Measurements from ENCODE around the gene CNTN1.

CNTN1 gene

DNA sequence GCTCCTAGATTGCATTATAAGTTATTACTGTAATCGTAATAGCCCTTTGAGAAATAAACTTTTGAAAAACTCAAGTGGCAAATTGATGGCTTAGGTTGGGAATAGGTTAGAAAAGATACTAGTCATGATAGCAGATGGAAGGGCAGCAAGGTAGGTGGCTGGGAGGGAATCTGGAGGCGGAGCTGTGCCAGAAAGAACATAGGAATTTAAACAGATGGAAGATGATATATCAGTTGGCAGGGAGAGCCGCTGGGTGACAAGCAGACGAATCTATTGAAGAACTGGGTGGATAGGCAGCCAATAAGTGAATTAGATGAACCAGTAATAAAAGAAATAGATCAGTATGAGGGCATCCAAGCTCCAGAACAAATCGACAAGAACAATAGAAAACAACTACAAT lies 142.1 kb downstream of the CNTN1 start:
- no peak for DNase-seq (ENCODE audit: low read depth in 2 of 2)

DNA sequence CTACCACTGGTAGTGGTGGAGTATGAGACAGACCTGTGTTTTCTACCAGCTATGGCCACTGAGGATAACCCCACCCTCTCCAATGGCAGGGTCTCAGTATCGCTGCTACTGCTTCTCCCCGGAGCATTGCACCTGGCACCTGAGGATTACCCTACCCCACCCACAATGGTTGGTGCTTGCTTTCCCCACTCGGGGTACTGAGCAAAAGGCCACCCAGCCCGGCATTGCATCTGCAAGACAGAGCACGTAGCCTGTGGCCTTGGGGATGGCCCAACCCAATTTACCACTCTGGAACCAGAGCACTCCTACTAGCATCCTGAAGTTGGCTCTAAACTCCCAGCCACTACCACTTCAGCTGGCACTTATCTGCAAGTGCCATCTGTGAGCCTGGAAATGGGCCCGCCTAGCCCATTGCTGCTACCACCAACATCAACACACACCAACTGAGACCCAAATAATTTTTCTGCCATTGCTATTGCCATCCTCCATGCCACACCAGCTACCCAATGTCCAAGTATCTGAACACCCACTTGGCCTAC lies 145.7 kb downstream of the CNTN1 start:
- DNase-seq (ENCODE audit: low read depth in 2 of 2) = no peak

DNA sequence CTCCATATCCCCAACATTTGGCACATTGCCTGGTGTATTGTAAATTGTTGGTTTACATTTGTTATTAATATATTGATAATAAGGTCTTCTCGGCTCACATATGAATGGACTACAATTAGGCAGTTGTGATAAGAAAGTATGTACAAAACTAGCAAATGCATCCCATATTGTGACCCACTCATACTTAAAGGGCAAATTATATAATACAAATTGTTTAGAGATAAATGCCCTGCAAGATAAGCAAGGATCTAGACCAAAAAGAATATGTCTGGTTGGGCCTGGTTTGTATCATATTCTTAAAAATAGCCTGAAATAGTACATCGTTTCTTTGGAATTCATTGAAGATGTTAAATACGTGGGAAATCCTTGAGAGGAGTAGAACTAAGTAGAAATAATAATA lies 151.3 kb downstream of the CNTN1 start:
- DNase-seq (ENCODE audit: low read depth in 2 of 2) = no peak

DNA sequence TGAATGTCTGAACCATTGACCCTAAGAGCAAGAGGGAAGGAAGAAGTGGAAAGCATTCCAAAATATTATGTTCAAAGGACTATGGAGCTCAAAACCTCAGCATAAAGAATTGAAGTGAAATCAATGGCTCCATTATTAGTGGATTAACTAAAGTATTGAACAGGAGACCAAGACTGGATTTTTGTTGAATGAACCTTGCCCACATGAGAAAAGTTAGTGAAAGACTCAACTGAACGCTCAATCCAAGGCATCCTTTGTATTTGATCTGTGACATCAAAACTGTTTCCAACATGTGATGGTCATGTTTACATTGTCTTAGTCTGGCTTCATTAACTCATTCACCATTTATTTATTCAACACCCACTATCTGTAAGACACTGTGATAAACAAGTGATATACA lies 161.0 kb downstream of the CNTN1 start:
- DNase-seq (ENCODE audit: low read depth in 2 of 2) = no peak

DNA sequence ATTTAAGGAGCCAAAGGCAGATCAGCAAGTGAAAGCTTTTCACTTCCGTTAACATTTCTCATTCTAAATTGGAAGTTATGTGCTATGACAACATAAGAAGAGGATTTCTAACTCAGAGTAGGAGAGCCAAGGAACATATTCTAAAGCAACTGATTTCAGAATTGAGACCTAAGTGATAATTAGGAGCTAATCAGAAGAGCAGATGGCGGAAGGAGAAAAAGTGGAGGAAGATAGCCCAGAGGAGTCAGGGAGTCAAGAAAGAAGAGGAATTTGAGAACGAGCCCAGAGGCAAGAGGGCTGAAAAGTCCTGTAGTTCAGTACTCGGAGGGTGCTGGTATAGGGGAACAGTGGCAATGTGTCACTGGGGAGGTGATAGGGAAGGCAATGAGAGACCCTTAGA lies 162.4 kb downstream of the CNTN1 start:
- no peak for DNase-seq (ENCODE audit: low read depth in 2 of 2)

DNA sequence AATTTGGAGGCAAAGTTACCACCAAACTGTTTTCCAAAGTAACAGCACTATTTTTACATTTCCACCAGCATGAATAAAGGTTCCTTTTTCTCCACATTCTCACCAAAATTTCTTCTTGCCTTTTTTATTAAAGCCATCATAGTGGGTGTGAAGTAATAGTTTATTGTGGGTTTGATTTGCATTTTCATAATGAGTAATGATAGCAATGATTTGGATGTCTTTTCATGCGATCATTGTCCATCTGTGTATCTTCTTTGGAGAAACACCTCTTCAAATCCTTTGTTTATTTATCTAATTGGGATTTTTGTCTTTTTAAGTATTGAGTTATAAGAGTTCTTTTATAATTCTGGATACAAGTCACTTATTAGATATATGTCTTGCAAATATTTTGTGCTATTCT lies 172.7 kb downstream of the CNTN1 start:
- DNase-seq (ENCODE audit: low read depth in 2 of 2) = no peak

DNA sequence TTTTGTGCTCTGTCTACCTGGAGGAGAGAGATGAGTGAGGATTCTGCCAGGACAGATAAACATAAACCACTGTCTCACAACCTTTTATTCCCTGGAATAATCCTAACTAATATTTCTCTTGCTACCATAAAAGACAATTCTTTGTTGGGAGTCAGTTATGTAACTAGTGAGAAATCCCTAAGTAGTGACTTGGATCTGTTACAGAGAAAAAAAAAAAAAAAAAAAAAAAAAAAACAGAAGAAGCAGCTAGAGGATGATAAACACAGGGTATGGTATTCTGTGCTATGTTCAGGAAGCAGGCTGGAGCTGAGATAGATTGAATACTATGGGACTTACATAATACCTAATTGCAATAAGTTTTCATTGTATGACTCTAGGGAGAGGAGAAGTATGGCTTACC lies 178.7 kb downstream of the CNTN1 start:
- DNase-seq (ENCODE audit: low read depth in 2 of 2) = no peak

DNA sequence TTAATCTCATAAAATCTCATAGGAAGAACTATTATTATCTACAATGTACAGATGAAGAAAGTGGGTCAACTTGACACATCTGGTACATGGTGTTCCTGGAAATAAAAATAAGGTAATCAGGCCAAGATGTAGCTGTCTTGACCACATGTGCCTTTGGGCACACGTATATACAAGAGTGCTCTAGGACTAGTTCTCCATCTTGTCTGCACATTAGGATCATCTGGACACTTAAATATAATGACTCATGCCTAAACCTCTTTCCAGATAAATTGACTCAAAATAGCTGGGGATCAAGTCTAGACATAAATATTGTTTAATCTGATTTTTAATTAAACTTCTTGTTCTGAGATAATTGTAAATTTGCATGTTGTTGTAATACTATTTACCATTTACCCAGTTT lies 182.6 kb downstream of the CNTN1 start:
- DNase-seq (ENCODE audit: low read depth in 2 of 2) = no peak

DNA sequence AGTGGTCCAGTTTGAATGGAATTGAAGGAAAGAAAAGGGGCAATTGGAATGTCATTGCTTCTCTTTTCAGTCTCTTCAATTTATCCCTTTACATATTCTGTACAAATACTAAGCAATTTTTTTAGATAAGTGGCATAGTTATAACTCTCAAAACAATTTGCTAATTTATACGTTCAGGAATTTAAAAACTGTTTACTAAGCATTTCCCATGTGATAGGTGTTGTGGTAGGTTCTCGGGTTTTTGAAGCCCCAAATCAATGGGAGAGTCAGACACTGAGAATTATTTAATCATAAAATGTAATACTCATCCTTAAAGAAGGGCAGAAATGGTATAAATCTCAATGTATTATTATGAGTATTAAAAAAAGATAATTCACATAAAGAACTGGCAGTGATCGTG lies 197.1 kb downstream of the CNTN1 start:
- DNase-seq (ENCODE audit: low read depth in 2 of 2) = no peak

DNA sequence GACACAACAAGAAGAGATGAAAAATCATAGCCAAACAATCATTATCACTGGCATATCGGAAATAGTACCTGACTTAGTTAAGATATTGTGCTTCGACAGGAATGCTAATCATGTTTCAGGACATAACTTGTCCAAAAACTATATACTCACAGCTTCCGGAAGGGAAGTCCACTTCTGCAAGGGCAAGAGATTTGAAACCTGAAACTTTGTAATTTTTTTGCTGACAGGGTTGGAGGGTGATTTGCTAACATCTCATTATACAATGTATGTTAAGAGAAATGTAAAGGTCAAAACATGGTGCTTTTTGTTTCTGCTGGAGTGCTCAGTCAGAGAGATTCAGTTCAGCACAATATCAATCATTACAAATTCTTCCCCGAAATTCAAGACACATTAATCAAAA lies 200.3 kb downstream of the CNTN1 start:
- DNase-seq (ENCODE audit: low read depth in 2 of 2) = no peak

DNA sequence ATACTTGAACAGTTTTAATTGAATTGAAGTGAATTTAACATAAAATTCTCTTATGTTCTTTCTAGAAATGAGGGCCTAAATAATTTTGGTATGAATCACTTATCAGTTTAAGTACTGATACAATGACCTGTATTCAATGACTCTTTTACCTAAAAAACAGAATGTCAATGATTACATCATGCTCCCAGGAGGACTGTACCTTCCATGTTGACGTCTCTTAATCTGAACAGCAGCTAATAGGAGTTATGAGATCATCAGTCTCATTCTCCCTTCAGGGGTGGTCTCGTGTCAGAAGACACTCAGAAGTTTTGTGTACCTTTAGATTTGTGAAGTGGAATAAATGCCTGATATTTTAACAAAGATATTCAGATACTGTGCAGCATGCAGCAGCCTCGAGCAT lies 206.3 kb downstream of the CNTN1 start:
- no peak for DNase-seq (ENCODE audit: low read depth in 2 of 2)

DNA sequence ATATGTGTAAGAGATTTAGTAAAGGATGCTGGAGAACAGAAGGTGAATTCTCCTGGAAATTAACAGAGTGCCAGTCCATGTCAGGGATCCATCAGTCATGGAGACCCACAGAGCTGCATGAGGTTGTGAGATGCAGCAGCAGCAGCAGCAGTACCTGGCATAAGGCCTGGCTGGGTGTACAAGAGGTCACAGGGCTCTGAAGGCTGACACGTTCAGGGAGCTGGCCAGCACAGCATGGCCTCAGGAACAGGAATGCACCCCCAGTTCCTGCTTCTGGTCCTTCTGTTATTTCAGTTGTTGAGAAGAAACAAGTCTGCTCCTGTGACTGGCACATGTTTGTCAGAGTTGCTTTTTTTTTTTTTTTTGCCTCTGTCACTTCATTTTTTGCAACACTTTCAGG lies 210.8 kb downstream of the CNTN1 start:
- no peak for DNase-seq (ENCODE audit: low read depth in 2 of 2)

DNA sequence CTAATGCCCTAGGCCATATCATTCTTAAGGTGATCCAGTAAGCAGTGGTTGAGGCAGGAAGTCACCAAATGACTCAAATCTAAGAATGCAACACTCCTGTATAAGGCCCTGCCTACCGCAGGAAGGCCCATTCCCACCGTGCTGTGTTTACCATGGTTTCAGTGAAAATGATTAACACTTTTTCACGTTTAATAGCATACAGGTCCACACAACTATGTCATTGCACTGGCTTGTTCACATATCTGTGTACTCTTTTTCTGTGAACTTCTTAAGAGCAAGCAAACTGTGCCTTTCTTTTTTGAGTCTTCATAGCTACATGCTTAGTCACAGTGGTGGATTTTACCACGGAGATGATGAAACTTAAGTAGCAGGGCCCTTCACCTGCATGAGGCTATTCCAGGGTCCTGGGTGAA lies 214.9 kb downstream of the CNTN1 start:
- no peak for DNase-seq (ENCODE audit: low read depth in 2 of 2)

DNA sequence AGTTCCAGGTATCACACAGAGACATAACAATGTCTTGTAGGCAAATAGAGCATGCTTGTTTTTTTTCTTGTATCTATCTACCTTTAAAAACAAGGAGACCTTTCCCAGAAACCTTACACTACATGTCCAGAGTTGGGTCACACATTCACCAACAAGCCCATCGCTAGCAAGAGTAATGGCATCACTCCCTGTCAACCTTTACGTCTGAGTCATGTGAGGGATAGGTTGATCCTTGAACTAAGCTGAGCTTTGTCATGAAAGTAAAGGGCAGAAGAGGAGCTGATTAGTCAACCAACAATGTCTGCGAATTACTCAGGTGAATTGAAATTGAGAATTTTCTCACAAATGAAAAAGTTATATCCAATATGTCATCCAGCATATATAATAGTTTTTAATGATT lies 219.4 kb downstream of the CNTN1 start:
- no peak for DNase-seq (ENCODE audit: low read depth in 2 of 2)

DNA sequence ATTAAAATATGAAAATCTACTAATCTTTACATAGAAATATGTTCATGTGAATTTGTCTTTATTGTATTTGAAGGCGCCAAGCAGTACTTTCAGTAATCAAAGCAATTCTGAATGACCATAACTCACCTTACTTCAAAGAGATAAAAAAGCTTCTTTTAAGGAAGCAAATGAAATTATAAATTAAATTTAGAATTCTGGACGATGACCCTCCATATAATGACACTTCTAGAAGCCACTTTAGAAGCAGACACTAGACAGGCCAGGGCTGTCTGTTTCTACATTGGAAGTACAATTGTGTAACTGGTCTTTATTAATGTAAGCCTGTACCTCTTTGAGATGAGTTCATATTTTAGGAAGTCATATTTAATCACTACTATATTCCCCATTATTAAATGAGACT lies 222.9 kb downstream of the CNTN1 start:
- DNase-seq (ENCODE audit: low read depth in 2 of 2) = no peak

DNA sequence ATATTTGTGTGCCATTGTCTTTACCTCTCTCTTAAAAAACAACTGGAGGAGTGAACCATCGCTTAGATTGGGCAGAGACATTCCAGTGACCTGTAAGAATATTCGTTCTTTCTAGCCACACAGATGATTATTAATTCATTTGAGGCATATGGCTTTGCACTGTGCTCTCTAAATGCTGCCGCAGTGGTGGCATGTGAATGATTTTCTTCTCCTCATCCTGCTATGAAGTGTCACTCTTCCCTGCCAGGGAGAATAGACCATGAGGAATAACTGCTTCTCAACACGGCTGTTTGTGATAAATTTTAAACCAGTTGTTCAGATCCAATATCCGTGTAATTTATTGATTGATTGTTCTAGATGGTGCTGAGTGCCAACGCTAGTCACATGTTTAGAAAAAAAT lies 225.3 kb downstream of the CNTN1 start:
- DNase-seq (ENCODE audit: low read depth in 2 of 2) = no peak

DNA sequence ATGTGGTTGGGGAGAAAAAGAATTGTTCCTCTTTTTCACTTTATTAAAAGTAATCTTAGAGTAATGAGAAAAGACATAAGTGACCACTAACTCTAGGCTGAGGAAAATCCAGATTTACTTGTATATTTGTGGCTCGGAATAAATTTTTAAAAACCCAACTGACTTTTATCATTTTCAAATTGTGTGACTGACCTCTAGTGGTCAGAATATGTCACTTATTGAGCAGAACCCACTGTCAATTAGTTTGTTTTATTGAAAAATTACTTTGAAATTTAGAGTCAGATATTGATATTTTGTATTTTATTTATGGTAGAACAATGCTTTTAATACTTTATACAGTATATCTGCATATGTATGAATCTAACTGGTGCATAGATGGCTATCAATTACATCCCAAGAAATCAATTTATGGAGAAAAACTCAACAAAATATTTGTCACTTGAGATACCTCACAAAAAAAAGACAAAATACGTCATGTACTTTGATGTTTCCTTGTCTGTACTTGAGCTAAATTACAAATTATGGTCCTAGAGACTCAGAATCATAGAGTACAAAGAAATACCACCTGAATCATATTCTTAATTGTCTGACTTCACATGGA lies 229.4 kb downstream of the CNTN1 start:
- DNase-seq (ENCODE audit: low read depth in 2 of 2) = no peak

DNA sequence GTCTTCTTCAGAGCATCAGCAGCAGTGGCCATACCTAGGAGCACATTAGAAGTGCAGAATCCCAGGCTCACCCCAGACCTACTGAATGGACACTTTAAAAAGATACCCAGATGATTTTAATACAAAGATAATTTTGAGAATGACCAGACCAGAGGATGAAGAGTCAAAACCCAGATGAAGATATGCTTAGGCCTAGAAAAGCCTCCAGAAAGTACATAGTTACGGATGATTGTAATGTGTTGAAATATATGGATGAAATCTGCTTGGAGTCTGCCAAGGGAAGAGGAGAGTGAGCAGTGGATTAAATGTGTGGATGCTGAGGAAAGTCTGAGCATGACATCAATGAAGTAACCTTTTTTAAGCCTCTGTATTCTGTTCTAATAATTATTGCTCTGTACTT lies 245.7 kb downstream of the CNTN1 start:
- DNase-seq (ENCODE audit: low read depth in 2 of 2) = no peak

DNA sequence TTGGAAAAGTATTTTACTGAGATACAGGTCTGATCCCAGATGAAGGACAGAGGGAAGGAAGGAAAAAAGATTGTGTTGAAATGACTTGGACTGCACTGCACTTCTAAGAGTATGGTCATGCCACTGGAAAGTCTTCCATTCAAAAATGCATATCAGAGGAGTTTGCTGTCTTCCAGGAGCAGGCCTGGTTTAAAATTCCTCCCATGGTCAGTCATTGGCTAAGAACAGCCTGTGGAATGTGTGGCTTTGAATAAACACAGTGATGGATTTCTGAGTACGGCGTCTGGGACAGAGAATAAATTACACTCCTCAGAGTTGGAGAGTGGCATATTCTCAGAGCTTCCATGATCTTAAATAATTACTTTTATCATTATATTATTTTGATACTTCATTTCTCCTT lies 250.1 kb downstream of the CNTN1 start:
- DNase-seq (ENCODE audit: low read depth in 2 of 2) = no peak

DNA sequence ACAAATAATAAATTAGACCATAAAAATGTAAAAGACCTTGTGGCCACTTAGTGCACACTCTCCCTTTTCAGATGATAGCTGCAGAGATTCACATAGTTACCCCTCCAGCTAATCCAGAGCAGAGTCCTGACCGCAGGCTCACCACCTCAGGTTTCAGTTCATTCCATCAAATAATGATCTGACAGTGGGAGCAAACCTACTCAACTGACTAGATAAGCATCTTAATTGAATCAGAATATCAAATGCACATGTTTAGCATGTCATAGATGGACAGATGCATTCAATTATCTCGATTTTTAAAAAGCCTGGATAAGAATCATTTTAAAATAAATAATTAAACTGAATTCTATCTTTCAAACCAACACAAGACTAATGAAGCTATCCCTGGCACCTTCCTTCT lies 253.5 kb downstream of the CNTN1 start:
- no peak for DNase-seq (ENCODE audit: low read depth in 2 of 2)

DNA sequence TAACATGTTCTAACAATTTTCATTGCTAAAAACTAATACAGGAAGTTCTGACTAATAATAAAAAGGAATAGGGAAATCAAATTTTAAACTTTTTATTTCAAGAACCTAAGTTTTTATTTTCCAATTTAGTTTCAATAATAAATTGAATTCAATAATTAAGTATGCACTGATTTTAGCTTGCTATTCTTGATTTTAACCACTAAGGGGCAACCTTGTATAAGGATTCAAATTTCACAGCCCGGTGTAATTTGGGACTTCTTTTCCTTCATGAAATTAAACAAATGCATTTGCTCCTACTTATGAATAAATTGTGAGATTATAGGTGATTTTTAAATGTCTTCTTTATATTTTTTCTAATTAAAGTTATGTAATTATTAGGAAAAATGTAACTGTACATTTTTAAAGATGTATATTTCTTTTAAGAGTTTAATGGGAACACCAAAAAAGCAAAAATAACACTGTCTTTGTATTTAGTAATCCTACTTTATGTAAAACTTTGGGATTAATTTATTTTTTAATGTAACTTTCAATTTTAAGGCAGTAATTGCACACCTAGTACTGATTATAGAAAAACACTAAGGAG lies 254.5 kb downstream of the CNTN1 start:
- no peak for DNase-seq (ENCODE audit: low read depth in 2 of 2)

DNA sequence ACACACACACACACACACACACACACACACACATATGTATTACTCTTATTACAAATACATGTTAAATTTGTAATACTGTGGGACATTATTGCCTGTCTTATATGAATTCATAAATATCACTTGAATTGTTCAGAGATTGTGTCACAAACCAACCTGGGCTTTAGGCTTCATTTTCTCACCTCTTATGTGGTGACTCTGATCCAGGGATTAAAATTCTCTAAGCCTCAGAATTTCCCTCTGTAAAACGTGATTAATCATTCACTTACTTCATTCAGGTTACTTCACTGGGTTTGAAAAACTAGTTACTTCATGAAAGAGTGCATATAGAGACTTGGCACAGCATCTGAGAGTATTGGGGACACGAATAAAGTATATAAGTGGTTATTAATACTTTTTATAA lies 255.6 kb downstream of the CNTN1 start:
- no peak for DNase-seq (ENCODE audit: low read depth in 2 of 2)

DNA sequence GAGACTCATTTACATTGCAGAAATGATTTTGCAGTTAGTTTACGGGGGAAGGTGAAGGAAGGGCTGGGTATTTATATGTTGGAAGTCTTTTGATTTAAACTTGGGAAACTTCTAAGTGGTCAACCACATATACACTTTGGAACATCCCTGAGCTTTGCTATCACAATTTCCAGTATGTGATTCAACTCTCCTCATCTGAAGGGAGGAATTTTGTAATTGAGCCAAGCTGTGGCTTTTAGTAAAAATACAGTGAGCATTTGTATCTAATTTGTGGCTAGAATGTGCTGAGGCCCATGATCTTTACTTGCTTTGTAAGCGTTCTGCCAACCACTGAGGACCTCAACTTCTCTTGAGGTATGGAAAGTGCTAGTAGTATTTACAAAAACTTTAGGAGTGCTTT lies 260.8 kb downstream of the CNTN1 start:
- DNase-seq (ENCODE audit: low read depth in 2 of 2) = no peak

DNA sequence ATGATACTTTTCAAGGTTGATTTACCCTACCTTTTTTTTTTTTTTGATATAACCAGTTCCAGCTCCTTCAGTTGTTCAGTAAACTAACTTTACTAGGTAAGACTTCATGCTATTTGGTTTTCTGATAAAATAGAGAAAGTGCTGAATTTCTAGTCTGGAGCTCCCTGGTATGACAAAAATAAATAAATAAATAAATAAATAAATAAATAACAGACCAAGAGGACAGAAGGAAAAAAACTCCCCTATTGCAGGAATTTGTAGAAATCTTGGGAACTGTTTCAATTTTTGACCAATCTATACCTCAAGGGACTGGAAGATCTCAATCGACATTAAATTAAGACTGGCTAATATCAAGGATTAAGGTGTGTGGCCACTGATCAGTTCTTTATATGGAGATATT lies 265.2 kb downstream of the CNTN1 start:
- DNase-seq (ENCODE audit: low read depth in 2 of 2) = no peak
